ENCODE measurements around the gene FOXO6. TPM values are rescaled to one million over a fixed set of nuclear protein-coding genes. Genes with fewer than 3 reads are reported as not detected.

The FOXO6 gene
- total RNA-seq, 6 experiments from 2014 or later = 0.12 to 0.55 (median 0.54) TPM; not detected in 3

DNA sequence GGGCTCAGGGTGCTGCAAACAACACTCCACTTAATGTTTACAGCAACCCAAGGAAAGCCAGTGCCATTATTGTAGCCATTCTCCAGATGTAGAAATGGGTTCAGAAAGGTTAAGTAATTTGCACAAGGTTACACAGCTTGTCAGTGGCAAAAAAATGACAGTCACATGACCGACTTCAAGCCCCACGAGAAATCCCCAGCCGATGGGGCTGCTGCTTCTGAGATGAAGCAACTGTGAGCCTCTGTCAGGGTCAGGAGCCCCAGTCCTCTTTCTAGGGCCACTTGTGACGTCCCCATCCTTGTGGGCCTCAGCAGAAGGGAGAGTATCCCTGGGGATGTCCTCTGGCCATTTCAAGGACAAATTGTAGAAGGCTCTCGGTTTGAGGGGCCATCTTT is 68.4 kb downstream of the FOXO6 start:
- H3K27ac ChIP-seq = no peak overlapping the region
- no peak for TF ChIP-seq POLR2A (IDR thresholded peaks at IDR 0.05)
- TF ChIP-seq, protein P1, sequence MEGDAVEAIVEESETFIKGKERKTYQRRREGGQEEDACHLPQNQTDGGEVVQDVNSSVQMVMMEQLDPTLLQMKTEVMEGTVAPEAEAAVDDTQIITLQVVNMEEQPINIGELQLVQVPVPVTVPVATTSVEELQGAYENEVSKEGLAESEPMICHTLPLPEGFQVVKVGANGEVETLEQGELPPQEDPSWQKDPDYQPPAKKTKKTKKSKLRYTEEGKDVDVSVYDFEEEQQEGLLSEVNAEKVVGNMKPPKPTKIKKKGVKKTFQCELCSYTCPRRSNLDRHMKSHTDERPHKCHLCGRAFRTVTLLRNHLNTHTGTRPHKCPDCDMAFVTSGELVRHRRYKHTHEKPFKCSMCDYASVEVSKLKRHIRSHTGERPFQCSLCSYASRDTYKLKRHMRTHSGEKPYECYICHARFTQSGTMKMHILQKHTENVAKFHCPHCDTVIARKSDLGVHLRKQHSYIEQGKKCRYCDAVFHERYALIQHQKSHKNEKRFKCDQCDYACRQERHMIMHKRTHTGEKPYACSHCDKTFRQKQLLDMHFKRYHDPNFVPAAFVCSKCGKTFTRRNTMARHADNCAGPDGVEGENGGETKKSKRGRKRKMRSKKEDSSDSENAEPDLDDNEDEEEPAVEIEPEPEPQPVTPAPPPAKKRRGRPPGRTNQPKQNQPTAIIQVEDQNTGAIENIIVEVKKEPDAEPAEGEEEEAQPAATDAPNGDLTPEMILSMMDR (IDR thresholded peaks at IDR 0.05) = no peak
- no peaks in the 10 kb centered on the region for H3K27me3 ChIP-seq
- no peak for ATAC-seq
- no peaks in the 10 kb centered on the region for H3K9me3 ChIP-seq
- H3K36me3 ChIP-seq = no peaks in the 10 kb centered on the region
- WGBS (ENCODE audit: insufficient coverage, low coverage, low lambda C conversion rate, missing lambda C conversion rate) = 43% methylated on average over 3 of the region's 5 CpGs
- no peak overlapping the region for H3K4me3 ChIP-seq
- intact Hi-C loops (cut with DNase I) = no loop called here
- peaks cover 0 to 17% (median 0%) of the 10 kb centered on the region in 4 donors for H3K4me1 ChIP-seq
- DNase-seq = no peak

DNA sequence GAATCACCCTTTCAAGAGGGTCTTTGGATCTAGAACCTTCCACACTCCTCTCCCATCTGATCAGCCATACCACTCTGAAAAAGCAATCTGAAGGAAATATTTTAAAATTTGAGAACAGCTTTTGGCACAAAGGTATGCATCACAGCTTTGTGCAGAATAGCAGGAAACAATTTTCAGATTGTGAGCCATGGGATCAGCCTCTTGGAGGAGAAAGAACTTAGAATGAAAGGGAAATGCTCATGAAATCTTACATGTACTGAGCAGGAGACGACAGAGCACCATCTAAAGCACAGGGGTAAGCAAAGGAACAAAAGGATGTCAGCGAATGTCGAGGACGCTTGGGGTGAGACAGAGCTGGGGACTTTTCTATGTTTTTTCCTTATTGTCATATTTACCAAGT is 68.8 kb downstream of the FOXO6 start:
- Histone ChIP-seq H3K4me3 (no peak overlapping the region), H3K4me1 (peaks cover 0 to 17% (median 0%) of the 10 kb centered on the region in 4 donors), H3K9me3 (no peaks in the 10 kb centered on the region), H3K27me3 (no peaks in the 10 kb centered on the region), H3K27ac (no peak overlapping the region), H3K36me3 (no peaks in the 10 kb centered on the region)
- WGBS (ENCODE audit: insufficient coverage, low coverage, low lambda C conversion rate, missing lambda C conversion rate) = 73% methylated on average over 4 of the region's 4 CpGs
- intact Hi-C loops (cut with DNase I) = no loop called here
- ATAC-seq = no peak
- no peak for TF ChIP-seq POLR2A (IDR thresholded peaks at IDR 0.05)
- TF ChIP-seq, protein P1 (IDR thresholded peaks at IDR 0.05) = no peak
- DNase-seq = no peak

DNA sequence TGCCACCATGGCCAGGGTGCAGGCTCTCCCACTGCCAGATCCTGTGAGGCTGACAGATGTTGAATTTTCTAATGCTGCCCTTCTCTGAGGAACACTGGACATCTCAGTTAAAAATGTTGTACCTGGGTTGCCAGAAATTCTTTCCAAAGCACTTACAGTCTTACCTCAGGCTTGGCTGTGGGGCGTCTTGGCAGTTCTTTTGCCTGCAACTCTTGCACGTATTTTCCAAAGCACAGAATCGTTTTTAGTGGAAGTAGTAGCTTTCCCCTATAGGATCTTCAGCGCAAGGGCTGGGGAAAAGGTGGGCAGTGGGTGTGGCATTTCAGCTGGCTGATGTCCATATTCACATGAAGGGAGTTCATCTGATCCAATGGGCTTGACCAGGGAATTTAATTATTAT is 69.3 kb downstream of the FOXO6 start:
- Histone ChIP-seq H3K27ac (no peak overlapping the region), H3K36me3 (no peaks in the 10 kb centered on the region), H3K9me3 (no peaks in the 10 kb centered on the region), H3K4me1 (peaks cover 0 to 17% (median 0%) of the 10 kb centered on the region in 4 donors), H3K4me3 (no peak overlapping the region), H3K27me3 (no peaks in the 10 kb centered on the region)
- TF ChIP-seq POLR2A (IDR thresholded peaks at IDR 0.05) = no peak
- TF ChIP-seq, protein P1 (IDR thresholded peaks at IDR 0.05) = no peak
- intact Hi-C loops (cut with DNase I) = no loop called here
- ATAC-seq = no peak
- no peak for DNase-seq
- WGBS (ENCODE audit: insufficient coverage, low coverage, low lambda C conversion rate, missing lambda C conversion rate) = 83% methylated on average over 4 of the region's 4 CpGs

DNA sequence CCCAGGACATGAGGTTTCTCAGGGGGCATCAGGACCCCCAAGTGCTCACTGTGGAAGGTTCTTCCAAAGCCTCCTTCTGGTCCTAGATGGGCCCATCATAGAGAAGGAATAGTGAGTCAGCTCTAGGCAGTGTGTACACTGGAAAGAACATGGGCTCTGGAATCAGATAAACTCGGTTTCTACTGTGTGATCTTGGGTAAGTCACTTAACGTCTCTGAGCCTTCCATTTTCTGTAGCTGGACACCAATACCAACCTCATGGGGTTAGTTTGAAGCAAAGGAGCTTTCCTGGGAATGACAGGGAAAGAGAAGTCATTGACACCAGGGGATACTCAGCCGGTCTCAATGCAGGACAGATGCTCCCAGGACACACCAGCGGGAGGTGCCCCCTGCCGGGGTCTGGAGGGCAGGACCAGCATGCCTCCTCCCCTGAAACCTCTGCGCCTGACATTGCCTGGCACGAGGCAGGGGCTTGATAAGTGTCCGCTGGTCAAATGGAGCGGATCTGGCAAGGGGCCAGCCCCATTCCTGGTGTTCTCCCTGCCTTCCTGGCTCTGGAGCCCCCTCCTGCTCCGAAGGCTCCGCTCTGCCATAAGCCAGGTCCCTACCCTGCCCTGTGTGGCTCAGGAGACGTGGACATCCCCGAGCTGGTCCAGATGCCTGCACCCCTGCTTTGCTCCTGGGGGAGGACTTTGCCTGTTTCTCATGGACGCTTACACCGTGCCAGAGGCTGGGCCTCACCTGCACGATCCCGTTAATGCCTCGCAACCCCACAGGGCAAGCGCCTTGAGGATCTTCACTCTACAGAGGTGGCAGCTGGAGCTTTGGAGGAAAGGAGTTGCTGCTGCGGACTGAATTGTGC is 70.5 kb downstream of the FOXO6 start:
- Histone ChIP-seq H3K4me3 (no peak overlapping the region), H3K36me3 (no peaks in the 10 kb centered on the region), H3K27me3 (no peaks in the 10 kb centered on the region), H3K27ac (peak overlapping the region in 2 of 3 donors; percentile 72 to 79), H3K4me1 (peaks cover 0 to 17% (median 0%) of the 10 kb centered on the region in 4 donors), H3K9me3 (no peaks in the 10 kb centered on the region)
- 83% methylated on average over 2 of the region's 20 CpGs for WGBS (ENCODE audit: insufficient coverage, low coverage, low lambda C conversion rate, missing lambda C conversion rate)
- TF ChIP-seq, protein P1 (IDR thresholded peaks at IDR 0.05) = no peak
- TF ChIP-seq POLR2A (IDR thresholded peaks at IDR 0.05) = no peak
- intact Hi-C loops (cut with DNase I) = no loop called here
- DNase-seq = peak in 1 of 3 donors; percentile 63
- ATAC-seq = peak in 1 of 4 donors; percentile 0

Other genes starting within 250 kb of the FOXO6 start
- 10 to 100 TPM in 4 of 6 experiments, 1 to 10 TPM in 2; 6.6 to 16.9 (median 13.1) TPM for gene SCMH1, start 119.1 kb upstream of the FOXO6 start, total RNA-seq
- 1 to 10 TPM in 1 of 6 experiments, under 1 TPM in 3, not detected in 2; 0.18 to 1.6 (median 0.31) TPM for gene EDN2, start 123.2 kb downstream of the FOXO6 start, total RNA-seq

Measured in right lobe of liver (tissue), 6 donors.